ENCODE data around the gene ARSA.

ARSA gene

DNA sequence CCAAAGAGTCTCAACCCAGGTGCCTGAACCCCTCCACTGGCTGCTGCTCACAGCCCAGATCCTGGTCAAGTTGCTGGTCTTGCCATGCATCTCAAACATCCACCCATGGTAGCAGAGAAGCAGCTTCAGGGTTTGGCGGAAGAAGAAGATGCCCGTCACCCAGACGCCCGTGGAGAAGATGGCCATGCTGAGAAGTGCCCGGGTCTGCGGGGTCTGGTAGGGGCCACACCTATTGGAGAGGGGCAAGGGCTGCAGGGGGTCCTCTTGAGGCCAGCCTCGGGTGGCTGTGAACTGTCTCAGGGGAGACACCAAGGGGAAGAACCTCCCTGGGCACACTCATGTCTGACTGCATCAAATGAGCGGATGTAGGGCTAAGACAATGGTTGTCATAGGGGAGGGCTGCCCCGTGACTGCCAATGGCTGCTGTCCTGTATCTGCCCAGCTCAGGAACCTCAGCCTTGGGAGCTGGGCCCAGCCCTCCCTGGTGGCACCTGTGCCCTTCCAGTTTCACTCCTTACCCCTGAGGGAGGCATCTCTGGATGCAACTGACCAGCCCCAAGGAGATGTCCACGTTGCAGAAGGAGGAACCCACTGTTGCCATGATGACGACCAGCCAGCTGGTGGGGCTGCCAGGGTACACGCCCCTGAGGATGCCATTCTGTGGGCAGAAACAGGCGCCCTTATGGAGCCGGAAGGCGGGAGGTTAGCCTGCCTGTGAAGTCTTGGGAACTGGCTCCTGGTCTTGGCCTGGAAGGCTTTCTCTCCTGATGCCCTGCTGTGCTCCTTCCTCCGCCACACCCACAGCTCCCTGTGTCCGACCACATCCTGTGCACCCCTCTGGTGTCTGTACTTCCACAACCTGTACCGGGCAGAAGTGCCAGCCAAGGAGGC is 50.9 kb downstream of the ARSA start:
- no peak for DNase-seq

DNA sequence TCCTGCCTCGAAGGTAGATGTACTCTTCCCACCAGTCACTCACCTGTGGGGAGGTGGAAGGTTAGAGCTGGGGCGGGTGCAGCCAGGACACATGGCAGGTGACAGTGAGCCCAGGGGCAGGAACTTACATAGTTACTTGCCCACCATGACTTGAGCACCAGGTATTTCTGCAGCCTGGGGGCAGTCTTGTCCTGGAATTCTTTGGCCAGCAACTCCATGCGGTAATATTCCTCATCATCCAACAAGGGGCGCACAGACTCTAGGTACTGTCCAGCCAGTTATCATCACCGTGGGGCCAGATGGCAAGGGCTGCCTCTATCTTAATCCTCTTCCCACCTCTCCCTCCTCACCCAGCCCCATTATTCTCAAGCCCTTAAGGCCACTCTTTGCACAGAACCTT is 51.9 kb downstream of the ARSA start:
- DNase-seq = no peak

DNA sequence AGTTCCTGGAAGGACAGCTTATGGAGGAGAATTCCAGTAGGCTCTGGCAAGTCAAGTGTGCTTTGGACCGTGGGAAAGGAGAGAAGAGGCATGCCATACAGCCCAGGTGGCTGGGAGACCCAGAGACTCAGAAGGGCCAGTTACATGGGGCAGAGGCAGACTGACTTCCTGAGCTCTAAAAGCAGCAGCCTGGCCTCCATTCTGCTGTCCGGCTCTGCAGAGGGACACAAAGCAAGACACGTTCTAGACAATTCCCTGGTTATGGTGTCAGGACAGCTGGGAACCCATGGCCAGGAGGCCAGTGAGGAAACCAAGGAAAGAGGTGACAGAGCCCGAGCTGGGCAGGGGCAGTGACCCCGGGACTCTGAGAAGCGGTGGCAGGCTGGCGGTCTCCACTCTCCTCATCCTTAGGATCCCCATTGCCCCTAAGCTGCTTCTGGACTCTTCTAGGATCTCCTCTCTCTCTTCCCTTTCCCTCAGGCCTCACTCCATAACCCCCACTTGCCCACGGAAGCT is 52.5 kb downstream of the ARSA start:
- no peak for DNase-seq
